A673 (cell line): ENCODE data around the gene PBX1.

Experiments
- CTCF ChIP-seq: fragments of 300-800, 200-600 bp; sonication (generic); conservative IDR thresholded peaks from 2 replicates; pipeline ENCODE4 v1.5.1; 2017; ENCODE audit warnings: low read depth, mild to moderate bottlenecking, antibody characterized with exemption, low read length, moderate library complexity, mixed read lengths
- EZH2 ChIP-seq: fragments of 200-600 bp; sonication (generic); IDR thresholded peaks from 2 replicates; pipeline ENCODE4 v1.6.1; 2017; ENCODE audit warnings: borderline replicate concordance, low read depth, mild to moderate bottlenecking, mixed read lengths, antibody characterized with exemption, low read length; ENCODE audit not compliant: poor library complexity, severe bottlenecking

DNA sequence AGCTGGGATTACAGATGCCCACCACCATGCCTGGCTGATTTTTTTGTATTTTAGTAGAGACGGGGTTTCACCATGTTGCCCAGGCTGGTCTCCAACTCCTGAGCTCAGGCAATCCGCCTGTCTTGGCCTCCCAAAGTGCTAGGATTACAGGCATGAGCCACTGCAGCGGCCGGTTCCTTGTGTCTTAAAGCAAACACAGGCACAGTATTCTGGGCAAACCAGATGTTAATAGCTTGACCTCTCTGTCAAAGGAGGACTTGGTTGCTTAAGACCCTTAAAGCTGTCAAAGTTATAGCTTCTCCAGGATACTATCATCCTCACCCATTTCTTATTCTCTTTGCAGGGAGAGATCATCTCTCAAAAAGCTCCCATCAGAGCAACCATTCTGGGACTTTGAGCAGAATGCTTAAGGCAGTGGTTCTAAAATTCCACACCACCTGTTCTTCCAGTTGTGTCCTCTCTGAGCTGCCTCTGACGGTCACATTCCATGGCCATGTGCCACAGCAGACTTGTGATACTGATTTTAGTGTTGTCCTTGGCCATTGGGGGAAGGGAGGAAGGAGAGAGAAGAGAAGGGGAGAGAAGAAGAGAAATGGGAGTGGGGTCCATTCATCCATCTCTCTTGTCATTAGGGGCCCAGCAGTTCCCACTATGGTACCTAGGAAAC is 81.8 kb downstream of the PBX1 start:
- TF ChIP-seq EZH2 (no peak), CTCF (no peak)
